ENCODE data around the gene NOS1AP.

- TF ChIP-seq CTCF (conservative IDR thresholded peaks at IDR 0.05; ENCODE audit: low read length) (no peak), EZH2phosphoT487 (IDR thresholded peaks at IDR 0.05; ENCODE audit: borderline replicate concordance, low read depth, low read length) (no peak)
Measured at GRCh38 chr1:162070825-162071224, 1.3 kb downstream of the NOS1AP start.

Data from OCI-LY7 (cell line).